Right lobe of liver (tissue), 6 donors: ENCODE measurements around the gene DOCK1. TPM values are rescaled to one million over a fixed set of nuclear protein-coding genes. Genes with fewer than 3 reads are reported as not detected.
A peak's percentile ranks its signal among the peaks of the same experiment; 100 is the strongest.

Experiments
- ATAC-seq, 4 donors: fragments of 200-7000 bp; cut with Tn5 transposase; one replicate each; pipeline ENCODE4 v1.9.1; 2020; ENCODE audit warnings: mild to moderate bottlenecking in 4 of 4, moderate library complexity in 4 of 4
- DNase-seq, 3 donors: peaks; one replicate each; pipeline ENCODE4 v3.0.0-alpha.2; 2020
- H3K27ac ChIP-seq, 3 donors: fragments of 200-600 bp; one replicate each; pipeline ENCODE4 v1.8.0; 2022
- H3K27me3 ChIP-seq, 2 donors: fragments of 200-600 bp; one replicate each; pipeline ENCODE4 v1.8.0; 2022
- H3K36me3 ChIP-seq, 4 donors: fragments of 200-600 bp; sonication (generic) in 1 of 4; one replicate each; pipeline versions ENCODE4 v1.5.1 to v1.8.0; 2017 to 2022; ENCODE audit warnings: control low read depth in 1 of 4
- H3K4me1 ChIP-seq, 4 donors: fragments of 200-600 bp; sonication (generic) in 1 of 4; one replicate each; pipeline versions ENCODE4 v1.5.1 to v1.8.0; 2017 to 2022; ENCODE audit warnings: control low read depth in 1 of 4
- H3K4me3 ChIP-seq, 3 donors: fragments of 200-600 bp; one replicate each; pipeline ENCODE4 v1.8.0; 2022
- H3K9me3 ChIP-seq, 4 donors: fragments of 200-600 bp; sonication (generic) in 1 of 4; one replicate each; pipeline versions ENCODE4 v1.5.1 to v1.8.0; 2017 to 2022; ENCODE audit warnings: control low read depth in 1 of 4
- POLR2A ChIP-seq: fragments of 450-650 bp; IDR thresholded peaks from one replicate; pipeline ENCODE4 v1.6.1; 2017; ENCODE audit warnings: antibody characterized with exemption, mild to moderate bottlenecking
- WGBS: methylation state at CpG from one replicate; pipeline ENCODE4 v1.1.6; 2018; ENCODE audit warnings: low coverage, low lambda C conversion rate; ENCODE audit not compliant: insufficient coverage; ENCODE audit errors: missing lambda C conversion rate; 5-methylcytosine and 5-hydroxymethylcytosine counted together
- intact Hi-C, 2 donors: fragments of 100-400 bp; cut with DNase I; formaldehyde crosslinking; loops; one replicate each; pipeline versions ENCODE4 v1.11.2 to v1.14.1; 2022
- total RNA-seq, 6 experiments: library from RNA; depleted of rRNA in 2 of 6; stranded (reverse); fragments of >200 nt in 2 of 6; fragmentation: NEBNext Ultra II Directional in 3 of 6; extraction: Animal tissue kit (Norgen Biotek cat#: 25700) in 3 of 6; gene quantifications; one replicate each; pipeline versions ENCODE4 v1.1.0 to v1.2.4, GENCODE V29; 2016 to 2023
- TF ChIP-seq, protein P1 (sequence below), 4 donors: fragments of 200-600 bp in 3 of 4; fragments of 450-650 bp in 1 of 4; IDR thresholded peaks; one replicate each; pipeline versions ENCODE4 v1.5.1 to v1.8.0; 2016 to 2022; ENCODE audit warnings: antibody characterized with exemption in 4 of 4, mild to moderate bottlenecking in 2 of 4
- donor health status: DM: no; HTN: yes; CAD: no.
- donor health status: DM: no; HTN: no; CAD: no.
- donor health status: DM: no; HTN: no; CAD: no.
- donor health status: DM: no; HTN: yes; CAD: no.
- donor health status: DM: no; HTN: yes; CAD: no.

Gene DOCK1
- total RNA-seq, 6 experiments from 2014 or later = 13.8 to 17.8 (median 14.6) TPM

DNA sequence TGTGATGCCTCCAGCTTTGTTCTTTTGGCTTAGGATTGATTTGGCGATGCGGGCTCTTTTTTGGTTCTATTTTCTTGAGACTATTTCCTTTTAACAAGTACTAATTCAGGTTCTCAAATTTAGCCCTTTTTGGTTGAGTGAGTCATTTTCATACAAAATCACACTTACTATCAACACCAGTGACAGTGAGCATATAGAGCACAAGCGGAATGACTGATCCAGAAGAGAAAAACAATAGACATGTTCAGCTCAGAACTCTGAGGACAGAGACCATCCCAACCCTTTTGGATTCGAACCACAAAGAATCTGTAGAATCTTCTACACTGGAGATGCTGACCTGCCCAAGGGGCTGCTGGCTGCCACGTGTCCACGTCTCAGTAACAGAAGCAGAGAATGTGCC lies 347.6 kb downstream of the DOCK1 start:
- TF ChIP-seq, protein P1, sequence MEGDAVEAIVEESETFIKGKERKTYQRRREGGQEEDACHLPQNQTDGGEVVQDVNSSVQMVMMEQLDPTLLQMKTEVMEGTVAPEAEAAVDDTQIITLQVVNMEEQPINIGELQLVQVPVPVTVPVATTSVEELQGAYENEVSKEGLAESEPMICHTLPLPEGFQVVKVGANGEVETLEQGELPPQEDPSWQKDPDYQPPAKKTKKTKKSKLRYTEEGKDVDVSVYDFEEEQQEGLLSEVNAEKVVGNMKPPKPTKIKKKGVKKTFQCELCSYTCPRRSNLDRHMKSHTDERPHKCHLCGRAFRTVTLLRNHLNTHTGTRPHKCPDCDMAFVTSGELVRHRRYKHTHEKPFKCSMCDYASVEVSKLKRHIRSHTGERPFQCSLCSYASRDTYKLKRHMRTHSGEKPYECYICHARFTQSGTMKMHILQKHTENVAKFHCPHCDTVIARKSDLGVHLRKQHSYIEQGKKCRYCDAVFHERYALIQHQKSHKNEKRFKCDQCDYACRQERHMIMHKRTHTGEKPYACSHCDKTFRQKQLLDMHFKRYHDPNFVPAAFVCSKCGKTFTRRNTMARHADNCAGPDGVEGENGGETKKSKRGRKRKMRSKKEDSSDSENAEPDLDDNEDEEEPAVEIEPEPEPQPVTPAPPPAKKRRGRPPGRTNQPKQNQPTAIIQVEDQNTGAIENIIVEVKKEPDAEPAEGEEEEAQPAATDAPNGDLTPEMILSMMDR (IDR thresholded peaks at IDR 0.05) = no peak
- TF ChIP-seq POLR2A = no peak
- intact Hi-C loops = no loop called here
- no peak for DNase-seq

GRCh38 chr10:127254276-127254675 lies 349.0 kb downstream of the DOCK1 start:
- ATAC-seq (peak; percentile 28 to 55 (median 44)), DNase-seq (no peak)
- peaks cover 0 to 7% (median 0%) of the 10 kb centered on the region in 4 donors for H3K36me3 ChIP-seq
- H3K4me1 ChIP-seq = no peaks in the 10 kb centered on the region
- H3K9me3 ChIP-seq = no peaks in the 10 kb centered on the region
- TF ChIP-seq, protein P1 (IDR thresholded peaks at IDR 0.05) = no peak
- TF ChIP-seq POLR2A = no peak
- 39% methylated on average over 3 of the region's 3 CpGs for WGBS
- no peak overlapping the region for H3K27ac ChIP-seq
- H3K4me3 ChIP-seq = no peak overlapping the region
- H3K27me3 ChIP-seq = no peaks in the 10 kb centered on the region
- intact Hi-C loops = no loop called here

More for the DNA sequence above, 347.6 kb downstream of the DOCK1 start:
- no peak overlapping the region for H3K4me3 ChIP-seq
- H3K27ac ChIP-seq = no peak overlapping the region
- ATAC-seq = no peak
- no peaks in the 10 kb centered on the region for H3K9me3 ChIP-seq
- peaks cover 0 to 6% (median 0%) of the 10 kb centered on the region in 4 donors for H3K36me3 ChIP-seq
- WGBS = 93% methylated on average over 4 of the region's 6 CpGs
- no peaks in the 10 kb centered on the region for H3K27me3 ChIP-seq
- no peaks in the 10 kb centered on the region for H3K4me1 ChIP-seq

DNA sequence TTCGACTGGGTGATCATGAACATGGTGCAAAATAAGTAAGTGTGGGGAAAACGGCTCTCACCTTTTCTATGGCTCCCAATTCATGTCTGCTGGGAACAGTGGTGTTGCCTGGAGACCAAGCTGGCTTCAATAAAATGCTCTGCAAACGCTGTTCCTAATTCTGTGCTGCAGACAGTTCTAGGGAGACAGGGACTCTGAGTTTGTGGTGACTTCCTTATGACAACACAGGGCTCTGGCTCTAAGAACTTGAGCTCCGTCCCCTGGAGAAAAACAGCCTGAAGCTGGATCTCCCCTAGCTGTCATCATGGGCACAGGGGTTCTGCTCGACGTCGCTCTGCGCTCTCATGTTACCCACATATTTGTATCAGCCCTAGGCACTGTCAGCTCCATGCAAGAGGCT lies 352.2 kb downstream of the DOCK1 start:
- intact Hi-C loops = no loop called here
- TF ChIP-seq, protein P1 (IDR thresholded peaks at IDR 0.05) = no peak
- TF ChIP-seq POLR2A = no peak
- Histone ChIP-seq H3K4me3 (no peak overlapping the region), H3K36me3 (peaks cover 0 to 5% (median 0%) of the 10 kb centered on the region in 4 donors), H3K9me3 (no peaks in the 10 kb centered on the region), H3K27ac (no peak overlapping the region), H3K4me1 (no peaks in the 10 kb centered on the region), H3K27me3 (no peaks in the 10 kb centered on the region)
- ATAC-seq (no peak), DNase-seq (no peak)
- WGBS = 78% methylated on average over 7 of the region's 8 CpGs

DNA sequence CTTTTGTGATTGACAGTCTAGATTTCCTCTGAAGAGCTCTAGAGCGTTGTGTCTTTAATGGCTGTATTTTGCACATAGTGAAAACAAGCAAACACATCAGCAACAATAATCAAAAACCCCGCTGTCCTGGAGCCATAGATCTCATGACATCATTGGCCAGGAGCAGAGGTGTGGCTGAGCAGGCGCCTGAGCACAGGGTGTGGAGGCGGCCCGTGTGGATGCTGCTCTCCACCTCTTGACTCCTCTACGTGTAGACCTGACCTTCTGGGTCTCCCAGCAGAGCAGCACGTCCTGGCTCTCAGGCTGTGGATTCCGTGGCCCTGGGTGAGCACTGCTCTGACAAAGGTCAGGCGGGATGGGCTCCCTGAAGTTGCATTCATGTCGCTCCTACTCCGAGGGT lies 354.1 kb downstream of the DOCK1 start:
- ATAC-seq (no peak), DNase-seq (no peak)
- Histone ChIP-seq H3K9me3 (no peaks in the 10 kb centered on the region), H3K4me1 (no peaks in the 10 kb centered on the region), H3K27me3 (no peaks in the 10 kb centered on the region), H3K4me3 (no peak overlapping the region), H3K27ac (no peak overlapping the region), H3K36me3 (peaks cover 0 to 6% (median 0%) of the 10 kb centered on the region in 4 donors)
- intact Hi-C loops = no loop called here
- no peak for TF ChIP-seq POLR2A
- WGBS = 100% methylated on average over 3 of the region's 11 CpGs

GRCh38 chr10:127262606-127263005 lies 357.4 kb downstream of the DOCK1 start:
- H3K4me3 ChIP-seq = no peak overlapping the region
- no peaks in the 10 kb centered on the region for H3K4me1 ChIP-seq
- H3K27me3 ChIP-seq = no peaks in the 10 kb centered on the region
- DNase-seq (no peak), ATAC-seq (no peak)
- no peak overlapping the region for H3K27ac ChIP-seq
- intact Hi-C loops = no loop called here
- TF ChIP-seq, protein P1 (IDR thresholded peaks at IDR 0.05) = no peak
- TF ChIP-seq POLR2A = no peak
- WGBS = 92% methylated on average over 5 of the region's 7 CpGs
- no peaks in the 10 kb centered on the region for H3K9me3 ChIP-seq
- peaks cover 0 to 6% (median 0%) of the 10 kb centered on the region in 4 donors for H3K36me3 ChIP-seq
